Neuronal stem cell (in vitro differentiated cells): ENCODE results near the gene PEX26.
"Not testable (repeated sequence)": the region's sequence is repeated elsewhere in the genome, so short reads cannot be mapped to it uniquely, and the experiment has no call there.

Experiments used
- DNase-seq: peaks from one replicate; pipeline ENCODE4 v3.0.0-alpha.2; 2013; ENCODE audit warnings: low spot score
- H2AFZ ChIP-seq: one replicate; pipeline ENCODE4 v1.6.1; 2013; ENCODE audit warnings: mild to moderate bottlenecking, low read length, inconsistent platforms
- H2AK5ac ChIP-seq: 2 replicates; pipeline ENCODE4 v1.6.1; 2013; ENCODE audit warnings: low read depth, mild to moderate bottlenecking, inconsistent platforms, low read length, moderate library complexity, mixed read lengths
- H2BK120ac ChIP-seq: 2 replicates; pipeline ENCODE4 v1.6.1; 2013; ENCODE audit warnings: low read depth, mild to moderate bottlenecking, inconsistent platforms, low read length, moderate library complexity, mixed read lengths
- H2BK12ac ChIP-seq: one replicate; pipeline ENCODE4 v1.6.1; 2013; ENCODE audit warnings: low read length, inconsistent platforms
- H2BK15ac ChIP-seq: 2 replicates; pipeline ENCODE4 v1.6.1; 2013; ENCODE audit warnings: mild to moderate bottlenecking, low read length, inconsistent platforms, mixed read lengths
- H2BK5ac ChIP-seq: one replicate; pipeline ENCODE4 v1.6.1; 2013; ENCODE audit warnings: inconsistent platforms, mild to moderate bottlenecking, low read length, moderate library complexity
- H3K14ac ChIP-seq: one replicate; pipeline ENCODE4 v1.6.1; 2013; ENCODE audit warnings: low read length, inconsistent platforms
- H3K18ac ChIP-seq: 2 replicates; pipeline ENCODE4 v1.6.1; 2013; ENCODE audit warnings: low read length, inconsistent platforms
- H3K23ac ChIP-seq: 2 replicates; pipeline ENCODE4 v1.6.1; 2013; ENCODE audit warnings: low read depth, mild to moderate bottlenecking, mixed read lengths, low read length, inconsistent platforms; ENCODE audit not compliant: poor library complexity
- H3K27ac ChIP-seq: replicated peaks from 3 replicates; pipeline ENCODE4 v1.5.1; 2013; ENCODE audit warnings: low read length, inconsistent platforms
- H3K27me3 ChIP-seq, 3 experiments: 2 replicates each; pipeline ENCODE4 v1.6.1; 2013; ENCODE audit warnings: low read length in 3 of 3, mild to moderate bottlenecking in 2 of 3, inconsistent platforms in 1 of 3, low read depth in 1 of 3, mixed read lengths in 1 of 3, moderate library complexity in 1 of 3; ENCODE audit not compliant: control insufficient read depth in 3 of 3, insufficient read depth in 3 of 3
- H3K36me3 ChIP-seq, 2 donors: replicated peaks in 1 of 2; 2 replicates each; pipeline ENCODE4 v1.6.1; 2013; ENCODE audit warnings: low read length in 2 of 2; ENCODE audit not compliant: control insufficient read depth in 2 of 2, insufficient read depth in 2 of 2
- H3K4ac ChIP-seq: 2 replicates; pipeline ENCODE4 v1.6.1; 2013; ENCODE audit warnings: inconsistent platforms, mild to moderate bottlenecking, low read length, moderate library complexity
- H3K4me1 ChIP-seq, 2 donors: 1 replicate in 1 of 2; 2 replicates in 1 of 2; pipeline ENCODE4 v1.6.1; 2013; ENCODE audit warnings: low read length in 2 of 2, low read depth in 1 of 2; ENCODE audit not compliant: control insufficient read depth in 2 of 2, insufficient read depth in 1 of 2
- H3K4me2 ChIP-seq: one replicate; pipeline ENCODE4 v1.6.1; 2013; ENCODE audit warnings: mild to moderate bottlenecking, low read length, inconsistent platforms; ENCODE audit not compliant: insufficient read depth, poor library complexity, severe bottlenecking
- H3K4me3 ChIP-seq, 2 donors: 2 replicates each; pipeline ENCODE4 v1.5.1; 2013; ENCODE audit warnings: low read length in 2 of 2, mild to moderate bottlenecking in 2 of 2, inconsistent platforms in 1 of 2, moderate library complexity in 1 of 2
- H3K79me1 ChIP-seq: one replicate; pipeline ENCODE4 v1.6.1; 2013; ENCODE audit warnings: low read depth, mild to moderate bottlenecking, inconsistent platforms, low read length, moderate library complexity
- H3K9ac ChIP-seq: one replicate; pipeline ENCODE4 v1.6.1; 2013; ENCODE audit warnings: mild to moderate bottlenecking, low read depth, low read length, inconsistent platforms; ENCODE audit not compliant: poor library complexity
- H3K9me3 ChIP-seq, 2 donors: replicated peaks in 1 of 2; 2 replicates each; pipeline versions ENCODE3 to v1.6.1; 2013; ENCODE audit warnings: low read length in 2 of 2, mild to moderate bottlenecking in 2 of 2, inconsistent platforms in 1 of 2, low read depth in 1 of 2, mixed read lengths in 1 of 2, moderate library complexity in 1 of 2; ENCODE audit not compliant: control insufficient read depth in 2 of 2, insufficient read depth in 1 of 2
- H4K8ac ChIP-seq: one replicate; pipeline ENCODE4 v1.6.1; 2013; ENCODE audit warnings: low read depth, mild to moderate bottlenecking, inconsistent platforms, low read length, moderate library complexity
- H4K91ac ChIP-seq: one replicate; pipeline ENCODE4 v1.6.1; 2013; ENCODE audit warnings: low read length, low read depth, mild to moderate bottlenecking, inconsistent platforms; ENCODE audit not compliant: poor library complexity
- WGBS, 2 donors: extraction: QIAGEN DNeasy Blood & Tissue Kit; methylation state at CpG; one replicate each; pipeline ENCODE4 v1.1.7; 2013; ENCODE audit warnings: missing lambda C conversion rate in 2 of 2, mixed read lengths in 1 of 2; ENCODE audit not compliant: insufficient read length in 2 of 2, insufficient replicate concordance in 1 of 2; ENCODE audit errors: extremely low coverage in 2 of 2; 5-methylcytosine and 5-hydroxymethylcytosine counted together

PEX26 gene

GRCh38 chr22:18136563-18137320 is 59.0 kb downstream of the PEX26 start:
- Histone ChIP-seq H3K4me2 (no peak overlapping the region), H2BK15ac (no peak overlapping the region), H3K9ac (no peak overlapping the region), H3K23ac (no peak overlapping the region), H3K36me3 (no peaks in the 10 kb centered on the region), H3K9me3 (no peaks in the 10 kb centered on the region), H2AFZ (no peak overlapping the region), H4K91ac (no peak overlapping the region), H3K4me3 (no peak overlapping the region), H3K79me1 (no peaks in the 10 kb centered on the region), H3K4ac (no peak overlapping the region), H3K27ac (no peak overlapping the region), H2BK5ac (no peak overlapping the region), H3K18ac (no peak overlapping the region), H4K8ac (no peak overlapping the region), H3K27me3 (no peaks in the 10 kb centered on the region), H3K4me1 (no peaks in the 10 kb centered on the region), H2BK120ac (no peak overlapping the region), H2AK5ac (no peak overlapping the region), H2BK12ac (no peak overlapping the region), H3K14ac (no peak overlapping the region)
- DNase-seq = no peak
- WGBS, 2 donors = no CpG with 5 or more reads among the region's 21 CpGs

- H4K91ac ChIP-seq, H3K27ac ChIP-seq, H3K14ac ChIP-seq, H2BK5ac ChIP-seq, H3K23ac ChIP-seq, H3K36me3 ChIP-seq, H3K4me3 ChIP-seq, H2BK12ac ChIP-seq, H3K79me1 ChIP-seq, H2AK5ac ChIP-seq, H3K9me3 ChIP-seq, H2AFZ ChIP-seq, H3K9ac ChIP-seq, H2BK120ac ChIP-seq, H3K4ac ChIP-seq, H4K8ac ChIP-seq, H3K27me3 ChIP-seq, H2BK15ac ChIP-seq, H3K4me1 ChIP-seq, H3K18ac ChIP-seq, H3K4me2 ChIP-seq, DNase-seq: not testable (repeated sequence)
- no CpG with 5 or more reads among the region's 6 CpGs for WGBS, 2 donors
These were observed 63.2 kb downstream of the PEX26 start for GRCh38 chr22:18141004-18141403.

- no peak overlapping the region for H2AK5ac ChIP-seq
- peaks cover 0 to 6% of the 10 kb centered on the region in 2 donors for H3K4me1 ChIP-seq
- no peak overlapping the region for H2BK5ac ChIP-seq
- no peak overlapping the region for H3K23ac ChIP-seq
- H3K4ac ChIP-seq = no peak overlapping the region
- H2BK12ac ChIP-seq = no peak overlapping the region
- H3K27ac ChIP-seq = no peak overlapping the region
- H3K18ac ChIP-seq = no peak overlapping the region
- H4K91ac ChIP-seq = no peak overlapping the region
- no peak overlapping the region for H4K8ac ChIP-seq
- H3K9ac ChIP-seq = no peak overlapping the region
- peaks cover 2 to 3% of the 10 kb centered on the region in 2 donors for H3K9me3 ChIP-seq
- no peak overlapping the region for H3K4me2 ChIP-seq
- H2BK15ac ChIP-seq = no peak overlapping the region
- H3K27me3 ChIP-seq = peaks cover 0 to 3% (median 0%) of the 10 kb centered on the region in 3 experiments
- H3K4me3 ChIP-seq = no peak overlapping the region
- no peaks in the 10 kb centered on the region for H3K79me1 ChIP-seq
- no peak overlapping the region for H2BK120ac ChIP-seq
- no peaks in the 10 kb centered on the region for H3K36me3 ChIP-seq
- no peak overlapping the region for H2AFZ ChIP-seq
- H3K14ac ChIP-seq = no peak overlapping the region
- DNase-seq = no peak
These were observed 66.3 kb downstream of the PEX26 start for GRCh38 chr22:18144105-18144504.

- no peak overlapping the region for H3K27ac ChIP-seq
These were observed 68.0 kb downstream of the PEX26 start for GRCh38 chr22:18145676-18146388.

More at GRCh38 chr22:18145676-18146388, 68.0 kb downstream of the PEX26 start:
- Histone ChIP-seq H2BK120ac (no peak overlapping the region), H3K4me2 (no peak overlapping the region), H3K23ac (no peak overlapping the region), H2BK5ac (no peak overlapping the region), H3K9me3 (peaks cover 2 to 3% of the 10 kb centered on the region in 2 donors), H3K36me3 (no peaks in the 10 kb centered on the region), H3K4me3 (no peak overlapping the region), H3K18ac (no peak overlapping the region), H2BK15ac (no peak overlapping the region), H3K9ac (no peak overlapping the region), H3K4ac (no peak overlapping the region), H4K91ac (no peak overlapping the region), H3K79me1 (no peaks in the 10 kb centered on the region), H4K8ac (no peak overlapping the region), H3K27me3 (peaks cover 0 to 6% (median 3%) of the 10 kb centered on the region in 3 experiments), H2AFZ (peak overlapping the region; percentile 76), H2BK12ac (no peak overlapping the region), H3K4me1 (peaks cover 0 to 6% of the 10 kb centered on the region in 2 donors), H3K14ac (no peak overlapping the region), H2AK5ac (no peak overlapping the region)
- DNase-seq = no peak
- no CpG with 5 or more reads among the region's 23 CpGs for WGBS, 2 donors
